ENCODE results near the gene NOD1.

DNA sequence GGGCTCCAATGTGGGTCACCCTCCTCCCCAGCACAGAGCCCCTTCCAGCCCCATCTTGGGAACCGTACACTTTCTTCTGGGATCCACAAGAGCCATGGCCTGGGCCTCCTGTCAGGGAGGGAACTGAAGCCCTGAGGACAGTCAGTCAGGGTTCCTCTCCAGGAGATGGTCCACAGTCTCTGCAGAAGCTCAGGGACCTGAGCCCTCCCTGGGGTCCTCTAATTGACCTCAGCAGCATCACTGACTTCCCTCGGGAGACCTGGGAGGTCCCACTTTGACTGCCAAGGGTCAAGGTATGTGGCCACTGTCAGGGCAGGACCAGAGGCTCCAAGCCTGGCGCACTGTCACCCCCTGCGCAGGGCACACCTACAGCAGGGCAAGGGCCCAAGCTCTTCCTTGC is 32.3 kb downstream of the NOD1 start:
- no peak for TF ChIP-seq POLR2A (IDR thresholded peaks at IDR 0.05)
- TF ChIP-seq, protein P1, sequence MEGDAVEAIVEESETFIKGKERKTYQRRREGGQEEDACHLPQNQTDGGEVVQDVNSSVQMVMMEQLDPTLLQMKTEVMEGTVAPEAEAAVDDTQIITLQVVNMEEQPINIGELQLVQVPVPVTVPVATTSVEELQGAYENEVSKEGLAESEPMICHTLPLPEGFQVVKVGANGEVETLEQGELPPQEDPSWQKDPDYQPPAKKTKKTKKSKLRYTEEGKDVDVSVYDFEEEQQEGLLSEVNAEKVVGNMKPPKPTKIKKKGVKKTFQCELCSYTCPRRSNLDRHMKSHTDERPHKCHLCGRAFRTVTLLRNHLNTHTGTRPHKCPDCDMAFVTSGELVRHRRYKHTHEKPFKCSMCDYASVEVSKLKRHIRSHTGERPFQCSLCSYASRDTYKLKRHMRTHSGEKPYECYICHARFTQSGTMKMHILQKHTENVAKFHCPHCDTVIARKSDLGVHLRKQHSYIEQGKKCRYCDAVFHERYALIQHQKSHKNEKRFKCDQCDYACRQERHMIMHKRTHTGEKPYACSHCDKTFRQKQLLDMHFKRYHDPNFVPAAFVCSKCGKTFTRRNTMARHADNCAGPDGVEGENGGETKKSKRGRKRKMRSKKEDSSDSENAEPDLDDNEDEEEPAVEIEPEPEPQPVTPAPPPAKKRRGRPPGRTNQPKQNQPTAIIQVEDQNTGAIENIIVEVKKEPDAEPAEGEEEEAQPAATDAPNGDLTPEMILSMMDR (IDR thresholded peaks at IDR 0.05), result no peak

All from prostate gland (tissue), 2 donors.